ENCODE measurements around the gene LEMD3. TPM values are rescaled to one million over a fixed set of nuclear protein-coding genes. Genes with fewer than 3 reads are reported as not detected.

LEMD3 gene
- total RNA-seq, 1 donor from 2014 or later = 35.8 TPM

GRCh38 chr12:65238609-65239008 is 69.2 kb downstream of the LEMD3 start:
- H3K4me3 ChIP-seq = no peak overlapping the region
- intact Hi-C loops (cut with DNase I) = no loop called here
- peaks cover 0 to 25% of the 10 kb centered on the region in 2 donors for H3K36me3 ChIP-seq
- TF ChIP-seq POLR2A (IDR thresholded peaks at IDR 0.05) (no peak), POLR2AphosphoS5 (IDR thresholded peaks at IDR 0.05; ENCODE audit: insufficient read depth in 1 of 2, low read depth in 1 of 2) (no peak)
- DNase-seq (ENCODE audit: extremely low spot score in 2 of 2) = no peak
- no peaks in the 10 kb centered on the region for H3K4me1 ChIP-seq
- H3K27ac ChIP-seq = no peak overlapping the region
- H3K27me3 ChIP-seq = no peaks in the 10 kb centered on the region
- no peaks in the 10 kb centered on the region for H3K9me3 ChIP-seq

GRCh38 chr12:65248656-65249633 is 79.6 kb downstream of the LEMD3 start:
- Histone ChIP-seq H3K4me1 (no peaks in the 10 kb centered on the region), H3K9me3 (no peaks in the 10 kb centered on the region), H3K27me3 (no peaks in the 10 kb centered on the region), H3K36me3 (peaks cover 0 to 13% of the 10 kb centered on the region in 2 donors), H3K27ac (no peak overlapping the region), H3K4me3 (no peak overlapping the region)
- TF ChIP-seq POLR2AphosphoS5 (IDR thresholded peaks at IDR 0.05; ENCODE audit: insufficient read depth in 1 of 2, low read depth in 1 of 2) (no peak), CTCF (IDR thresholded peaks at IDR 0.05) (no peak), POLR2A (IDR thresholded peaks at IDR 0.05) (no peak)
- intact Hi-C loops (cut with DNase I) = no loop called here
- DNase-seq (ENCODE audit: extremely low spot score in 2 of 2) = no peak

- no peaks in the 10 kb centered on the region for H3K36me3 ChIP-seq
- intact Hi-C loops (cut with DNase I) = no loop called here
- no peaks in the 10 kb centered on the region for H3K4me1 ChIP-seq
- no peaks in the 10 kb centered on the region for H3K27me3 ChIP-seq
- DNase-seq (ENCODE audit: extremely low spot score in 2 of 2) = no peak
- H3K9me3 ChIP-seq = no peaks in the 10 kb centered on the region
- no peak overlapping the region for H3K4me3 ChIP-seq
- H3K27ac ChIP-seq = no peak overlapping the region
- TF ChIP-seq CTCF (IDR thresholded peaks at IDR 0.05) (no peak), POLR2AphosphoS5 (IDR thresholded peaks at IDR 0.05; ENCODE audit: insufficient read depth in 1 of 2, low read depth in 1 of 2) (no peak), POLR2A (IDR thresholded peaks at IDR 0.05) (no peak)
Measured at GRCh38 chr12:65252515-65252914, 83.1 kb downstream of the LEMD3 start.

- DNase-seq (ENCODE audit: extremely low spot score in 2 of 2) = no peak
- no peaks in the 10 kb centered on the region for H3K9me3 ChIP-seq
- intact Hi-C loops (cut with DNase I) = no loop called here
- no peak overlapping the region for H3K27ac ChIP-seq
- no peaks in the 10 kb centered on the region for H3K27me3 ChIP-seq
- no peaks in the 10 kb centered on the region for H3K4me1 ChIP-seq
- no peak for TF ChIP-seq POLR2AphosphoS5 (IDR thresholded peaks at IDR 0.05; ENCODE audit: insufficient read depth in 1 of 2, low read depth in 1 of 2)
- TF ChIP-seq CTCF (IDR thresholded peaks at IDR 0.05) = no peak
- no peak for TF ChIP-seq POLR2A (IDR thresholded peaks at IDR 0.05)
- no peak overlapping the region for H3K4me3 ChIP-seq
- no peaks in the 10 kb centered on the region for H3K36me3 ChIP-seq
Measured at GRCh38 chr12:65257986-65258385, 88.6 kb downstream of the LEMD3 start.

- Histone ChIP-seq H3K9me3 (no peaks in the 10 kb centered on the region), H3K4me3 (no peak overlapping the region), H3K27ac (no peak overlapping the region), H3K4me1 (no peaks in the 10 kb centered on the region), H3K27me3 (no peaks in the 10 kb centered on the region), H3K36me3 (no peaks in the 10 kb centered on the region)
- TF ChIP-seq CTCF (IDR thresholded peaks at IDR 0.05) (no peak), POLR2A (IDR thresholded peaks at IDR 0.05) (no peak), POLR2AphosphoS5 (IDR thresholded peaks at IDR 0.05; ENCODE audit: insufficient read depth in 1 of 2, low read depth in 1 of 2) (no peak)
- DNase-seq (ENCODE audit: extremely low spot score in 2 of 2) = no peak
- intact Hi-C loops (cut with DNase I) = no loop called here
Measured at GRCh38 chr12:65259501-65259900, 90.1 kb downstream of the LEMD3 start.

All from vagina (tissue), 2 donors.